Parathyroid adenoma (tissue), 2 donors: ENCODE measurements around the gene CEMIP.
A peak's percentile ranks its signal among the peaks of the same experiment; 100 is the strongest.

ENCODE experiments used
- H2AFZ ChIP-seq: fragments of 300-600 bp; sonication (generic); one replicate; pipeline ENCODE4 v1.7.0; 2017; ENCODE audit warnings: antibody characterized with exemption, mild to moderate bottlenecking
- H3K27ac ChIP-seq: fragments of 300-600 bp; sonication (generic); one replicate; pipeline ENCODE4 v1.7.0; 2017
- H3K27me3 ChIP-seq: fragments of 300-600 bp; sonication (generic); one replicate; pipeline ENCODE4 v1.7.0; 2017; ENCODE audit warnings: low read length; ENCODE audit not compliant: control insufficient read depth, insufficient read depth
- H3K36me3 ChIP-seq: fragments of 300-600 bp; sonication (generic); one replicate; pipeline ENCODE4 v1.7.0; 2017; ENCODE audit warnings: low read length; ENCODE audit not compliant: control insufficient read depth, insufficient read depth
- H3K4me1 ChIP-seq: fragments of 300-600 bp; sonication (generic); one replicate; pipeline ENCODE4 v1.7.0; 2017; ENCODE audit warnings: control low read depth
- H3K4me2 ChIP-seq: fragments of 300-600 bp; sonication (generic); one replicate; pipeline ENCODE4 v1.7.0; 2017; ENCODE audit warnings: low read length
- H3K4me3 ChIP-seq: fragments of 300-600 bp; sonication (generic); one replicate; pipeline ENCODE4 v1.7.0; 2017; ENCODE audit warnings: low read depth, low read length
- H3K79me2 ChIP-seq: fragments of 300-600 bp; sonication (generic); one replicate; pipeline ENCODE4 v1.7.0; 2017; ENCODE audit warnings: control low read depth
- H3K9ac ChIP-seq: fragments of 300-600 bp; sonication (generic); one replicate; pipeline ENCODE4 v1.7.0; 2017; ENCODE audit warnings: mild to moderate bottlenecking
- H3K9me3 ChIP-seq: fragments of 300-600 bp; sonication (generic); one replicate; pipeline ENCODE4 v1.7.0; 2017; ENCODE audit warnings: low read length; ENCODE audit not compliant: control insufficient read depth
- CTCF ChIP-seq: fragments of 300-600 bp; sonication (generic); IDR thresholded peaks from one replicate; pipeline ENCODE4 v1.7.0; 2017; ENCODE audit warnings: antibody characterized with exemption, mild to moderate bottlenecking
- donor health status: primary hyperparathyroidism.

Gene CEMIP

GRCh38 chr15:80800067-80800466, 20.9 kb downstream of the CEMIP start:
- Histone ChIP-seq H3K79me2 (no peaks in the 10 kb centered on the region), H3K27me3 (no peaks in the 10 kb centered on the region), H3K9ac (no peak overlapping the region), H3K36me3 (no peaks in the 10 kb centered on the region), H3K9me3 (no peaks in the 10 kb centered on the region), H2AFZ (no peak overlapping the region), H3K27ac (no peak overlapping the region), H3K4me3 (no peak overlapping the region), H3K4me2 (no peak overlapping the region), H3K4me1 (peaks cover 6% of the 10 kb centered on the region)
- no peak for TF ChIP-seq CTCF

GRCh38 chr15:80801891-80802680, 22.9 kb downstream of the CEMIP start:
- Histone ChIP-seq H3K79me2 (no peaks in the 10 kb centered on the region), H3K4me1 (peaks cover 6% of the 10 kb centered on the region), H3K27me3 (no peaks in the 10 kb centered on the region), H3K9me3 (no peaks in the 10 kb centered on the region), H3K9ac (no peak overlapping the region), H3K4me3 (no peak overlapping the region), H3K4me2 (no peak overlapping the region), H3K27ac (no peak overlapping the region), H3K36me3 (no peaks in the 10 kb centered on the region), H2AFZ (no peak overlapping the region)
- TF ChIP-seq CTCF: no peak

- H3K27me3 ChIP-seq: no peaks in the 10 kb centered on the region
- TF ChIP-seq CTCF: no peak
Observed at GRCh38 chr15:80803580-80804525, 24.7 kb downstream of the CEMIP start.

GRCh38 chr15:80804970-80805495, 25.9 kb downstream of the CEMIP start:
- Histone ChIP-seq H3K4me3 (no peak overlapping the region), H3K4me2 (no peak overlapping the region), H3K9me3 (no peaks in the 10 kb centered on the region), H3K36me3 (no peaks in the 10 kb centered on the region), H2AFZ (peak overlapping the region; percentile 56), H3K27ac (peak overlapping the region; percentile 19), H3K79me2 (no peaks in the 10 kb centered on the region), H3K27me3 (no peaks in the 10 kb centered on the region), H3K9ac (no peak overlapping the region), H3K4me1 (no peaks in the 10 kb centered on the region)
- TF ChIP-seq CTCF: no peak

More at GRCh38 chr15:80803580-80804525, 24.7 kb downstream of the CEMIP start:
- H3K27ac ChIP-seq: no peak overlapping the region
- peaks cover 4% of the 10 kb centered on the region for H3K4me1 ChIP-seq
- H3K4me2 ChIP-seq: no peak overlapping the region
- no peak overlapping the region for H2AFZ ChIP-seq
- no peaks in the 10 kb centered on the region for H3K36me3 ChIP-seq
- H3K9ac ChIP-seq: no peak overlapping the region
- no peaks in the 10 kb centered on the region for H3K9me3 ChIP-seq
- no peak overlapping the region for H3K4me3 ChIP-seq
- H3K79me2 ChIP-seq: no peaks in the 10 kb centered on the region
